H9 (cell line): ENCODE results near the gene MAP7. TPM values are rescaled to one million over a fixed set of nuclear protein-coding genes. Genes with fewer than 3 reads are reported as not detected.

Source experiments
- DNase-seq: peaks from one replicate; pipeline ENCODE4 v3.0.0-alpha.2; 2017
- H2AFZ ChIP-seq: one replicate; pipeline ENCODE4 v1.6.1; 2013; ENCODE audit warnings: mild to moderate bottlenecking, low read length, control low read depth, moderate library complexity
- H2AK5ac ChIP-seq: 2 replicates; pipeline ENCODE4 v1.6.1; 2013; ENCODE audit warnings: low read length, control low read depth, mixed read lengths; ENCODE audit not compliant: insufficient read length
- H2BK120ac ChIP-seq: one replicate; pipeline ENCODE4 v1.6.1; 2013; ENCODE audit warnings: low read depth, mild to moderate bottlenecking, low read length, control low read depth, inconsistent platforms; ENCODE audit not compliant: poor library complexity, severe bottlenecking
- H2BK12ac ChIP-seq: 2 replicates; pipeline ENCODE4 v1.6.1; 2013; ENCODE audit warnings: low read length, control low read depth, mixed read lengths, low read depth; ENCODE audit not compliant: insufficient read length
- H2BK15ac ChIP-seq: 2 replicates; pipeline ENCODE4 v1.6.1; 2013; ENCODE audit warnings: low read depth, low read length, control low read depth
- H2BK20ac ChIP-seq: one replicate; pipeline ENCODE4 v1.6.1; 2013; ENCODE audit warnings: low read depth, mild to moderate bottlenecking, low read length, control low read depth, inconsistent platforms; ENCODE audit not compliant: poor library complexity, severe bottlenecking
- H2BK5ac ChIP-seq: 2 replicates; pipeline ENCODE4 v1.6.1; 2013; ENCODE audit warnings: low read length, control low read depth, mixed read lengths; ENCODE audit not compliant: insufficient read length
- H3K14ac ChIP-seq: 2 replicates; pipeline ENCODE4 v1.6.1; 2013; ENCODE audit warnings: low read length, control low read depth; ENCODE audit not compliant: insufficient read depth
- H3K18ac ChIP-seq: 2 replicates; pipeline ENCODE4 v1.6.1; 2013; ENCODE audit warnings: low read depth, mild to moderate bottlenecking, mixed read lengths, low read length, control low read depth; ENCODE audit not compliant: insufficient read length
- H3K23ac ChIP-seq: 2 replicates; pipeline ENCODE4 v1.6.1; 2013; ENCODE audit warnings: low read length, control low read depth, mixed read lengths, low read depth; ENCODE audit not compliant: insufficient read length
- H3K23me2 ChIP-seq: 2 replicates; pipeline ENCODE4 v1.6.1; 2013; ENCODE audit warnings: low read depth, mild to moderate bottlenecking, mixed read lengths, low read length, control low read depth; ENCODE audit not compliant: insufficient read length, poor library complexity, severe bottlenecking
- H3K27ac ChIP-seq: 2 replicates; pipeline ENCODE4 v1.5.1; 2013; ENCODE audit warnings: low read length, control low read depth, mixed read lengths, low read depth; ENCODE audit not compliant: insufficient read length
- H3K27me3 ChIP-seq: 2 replicates; pipeline ENCODE4 v1.6.1; 2013; ENCODE audit warnings: low read length, control low read depth, inconsistent platforms; ENCODE audit not compliant: insufficient read depth
- H3K4ac ChIP-seq: 2 replicates; pipeline ENCODE4 v1.6.1; 2013; ENCODE audit warnings: low read depth, mild to moderate bottlenecking, control low read depth, inconsistent platforms, low read length, moderate library complexity
- H3K4me1 ChIP-seq: 2 replicates; pipeline ENCODE4 v1.6.1; 2013; ENCODE audit warnings: low read length, control low read depth, inconsistent platforms; ENCODE audit not compliant: insufficient read depth
- H3K4me2 ChIP-seq: 2 replicates; pipeline ENCODE4 v1.6.1; 2013; ENCODE audit warnings: low read length, control low read depth, mixed read lengths; ENCODE audit not compliant: insufficient read length, insufficient read depth
- H3K56ac ChIP-seq: 2 replicates; pipeline ENCODE4 v1.6.1; 2013; ENCODE audit warnings: low read depth, mild to moderate bottlenecking, mixed read lengths, low read length, control low read depth; ENCODE audit not compliant: insufficient read length
- H3K79me1 ChIP-seq: 2 replicates; pipeline ENCODE4 v1.6.1; 2013; ENCODE audit warnings: low read depth, mild to moderate bottlenecking, moderate library complexity, low read length, control low read depth, inconsistent platforms; ENCODE audit not compliant: insufficient read depth, poor library complexity, severe bottlenecking
- H3K79me2 ChIP-seq: 2 replicates; pipeline ENCODE4 v1.6.1; 2013; ENCODE audit warnings: low read length, control low read depth, inconsistent platforms; ENCODE audit not compliant: insufficient read depth
- H3K9ac ChIP-seq: 2 replicates; pipeline ENCODE4 v1.6.1; 2013; ENCODE audit warnings: low read length, control low read depth, mixed read lengths; ENCODE audit not compliant: insufficient read length; ENCODE audit errors: extremely low read depth
- H3K9me3 ChIP-seq: one replicate; pipeline ENCODE4 v1.6.1; 2013; ENCODE audit warnings: low read depth, low read length, inconsistent platforms; ENCODE audit not compliant: control insufficient read depth
- H3T11ph ChIP-seq: one replicate; pipeline ENCODE4 v1.6.1; 2013; ENCODE audit warnings: mild to moderate bottlenecking, low read length, control low read depth, inconsistent platforms
- H4K20me1 ChIP-seq: one replicate; pipeline ENCODE4 v1.6.1; 2013; ENCODE audit not compliant: control insufficient read depth, insufficient read length, insufficient read depth
- H4K5ac ChIP-seq: 2 replicates; pipeline ENCODE4 v1.6.1; 2013; ENCODE audit warnings: low read depth, mild to moderate bottlenecking, mixed read lengths, low read length, control low read depth; ENCODE audit not compliant: insufficient read length
- H4K8ac ChIP-seq: replicated peaks from 2 replicates; pipeline ENCODE4 v1.6.1; 2013; ENCODE audit warnings: low read length, control low read depth, mixed read lengths, low read depth; ENCODE audit not compliant: insufficient read length
- H4K91ac ChIP-seq: 2 replicates; pipeline ENCODE4 v1.6.1; 2013; ENCODE audit warnings: low read depth, mild to moderate bottlenecking, moderate library complexity, mixed read lengths, low read length, control low read depth; ENCODE audit not compliant: insufficient read length
- H3K27ac Mint-ChIP-seq, 3 experiments: 2 replicates in 2 of 3; 3 replicates in 1 of 3; pipeline ENCODE4 v1.8.0; 2020 to 2021; ENCODE audit warnings: mixed read lengths in 3 of 3, mild to moderate bottlenecking in 1 of 3, moderate library complexity in 1 of 3
- H3K27me3 Mint-ChIP-seq: 2 replicates; pipeline ENCODE4 v1.8.0; 2021; ENCODE audit warnings: low read depth, mild to moderate bottlenecking, moderate library complexity, mixed read lengths
- H3K36me3 Mint-ChIP-seq, 3 experiments: 2 replicates in 2 of 3; 3 replicates in 1 of 3; pipeline ENCODE4 v1.8.0; 2020 to 2021; ENCODE audit warnings: low read depth in 3 of 3, mixed read lengths in 3 of 3; ENCODE audit not compliant: insufficient read depth in 1 of 3
- H3K4me1 Mint-ChIP-seq, 2 experiments: 2 replicates each; pipeline ENCODE4 v1.8.0; 2020; ENCODE audit warnings: mixed read lengths in 2 of 2
- H3K4me3 Mint-ChIP-seq, 2 experiments: 2 replicates in 1 of 2; 3 replicates in 1 of 2; pipeline ENCODE4 v1.8.0; 2020 to 2021; ENCODE audit warnings: mild to moderate bottlenecking in 2 of 2, mixed read lengths in 2 of 2, moderate library complexity in 1 of 2
- H3K9me3 Mint-ChIP-seq, 2 experiments: 2 replicates in 1 of 2; 3 replicates in 1 of 2; pipeline ENCODE4 v1.8.0; 2020; ENCODE audit warnings: mild to moderate bottlenecking in 2 of 2, mixed read lengths in 2 of 2, moderate library complexity in 1 of 2
- WGBS: extraction: QIAGEN DNeasy Blood & Tissue Kit; methylation state at CpG from one replicate; pipeline ENCODE4 v1.1.7; 2013; ENCODE audit warnings: missing lambda C conversion rate, low lambda C conversion rate, mixed read lengths; ENCODE audit not compliant: insufficient read length; ENCODE audit errors: extremely low coverage; 5-methylcytosine and 5-hydroxymethylcytosine counted together
- total RNA-seq: library from RNA; stranded (reverse); gene quantifications from 2 replicates; pipeline ENCODE4 v1.2.1, GENCODE V29; 2021
- TF ChIP-seq, protein P1 (sequence below): fragments of 200-600 bp; sonication (generic); conservative IDR thresholded peaks from 3 replicates; pipeline ENCODE4 v1.8.0; 2021; ENCODE audit warnings: antibody characterized with exemption, mild to moderate bottlenecking

The MAP7 gene
- total RNA-seq, 1 experiment from 2014 or later, result 51.1 TPM

DNA sequence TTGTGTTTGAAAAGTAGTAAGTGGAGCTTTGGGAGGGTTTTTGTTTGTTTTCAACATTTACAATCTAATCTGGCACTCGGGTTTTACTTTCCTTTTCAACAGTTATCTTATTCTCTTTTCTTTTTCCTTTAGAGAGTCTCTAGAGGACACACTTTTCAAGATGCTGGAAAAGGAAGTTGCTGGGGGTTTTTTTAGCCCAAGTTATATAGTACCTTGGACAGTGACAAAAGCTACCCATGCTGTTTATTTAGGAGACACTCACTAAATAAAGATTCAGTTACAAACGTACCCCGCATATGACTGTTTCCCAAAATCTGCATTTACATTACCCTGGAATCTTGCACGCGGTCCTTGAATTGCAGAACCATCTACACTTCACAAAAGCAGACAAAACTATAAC is 78.8 kb downstream of the MAP7 start:
- Histone ChIP-seq H3K18ac (no peak overlapping the region), H3K23me2 (no peaks in the 10 kb centered on the region), H2BK15ac (no peak overlapping the region), H3K56ac (no peak overlapping the region), H4K5ac (no peak overlapping the region), H4K20me1 (no peaks in the 10 kb centered on the region), H2BK20ac (no peak overlapping the region), H3K79me2 (no peaks in the 10 kb centered on the region), H3K4me1 (peaks cover 6% of the 10 kb centered on the region; the same call in 1 of the 2 replicates), H3K9ac (no peak overlapping the region), H3K27ac (no peak overlapping the region), H2AFZ (no peak overlapping the region), H2BK12ac (no peak overlapping the region), H3K79me1 (no peaks in the 10 kb centered on the region), H4K8ac (no peak overlapping the region), H3K9me3 (no peaks in the 10 kb centered on the region), H3T11ph (no peak overlapping the region), H2AK5ac (no peak overlapping the region), H4K91ac (no peak overlapping the region), H3K14ac (no peak overlapping the region), H3K4me2 (no peak overlapping the region), H3K4ac (no peak overlapping the region), H2BK5ac (no peak overlapping the region), H3K23ac (no peak overlapping the region), H3K27me3 (no peaks in the 10 kb centered on the region), H2BK120ac (no peak overlapping the region)
- H3K9me3 Mint-ChIP-seq, result no peaks in the 10 kb centered on the region
- no peaks in the 10 kb centered on the region for H3K36me3 Mint-ChIP-seq
- TF ChIP-seq, protein P1, sequence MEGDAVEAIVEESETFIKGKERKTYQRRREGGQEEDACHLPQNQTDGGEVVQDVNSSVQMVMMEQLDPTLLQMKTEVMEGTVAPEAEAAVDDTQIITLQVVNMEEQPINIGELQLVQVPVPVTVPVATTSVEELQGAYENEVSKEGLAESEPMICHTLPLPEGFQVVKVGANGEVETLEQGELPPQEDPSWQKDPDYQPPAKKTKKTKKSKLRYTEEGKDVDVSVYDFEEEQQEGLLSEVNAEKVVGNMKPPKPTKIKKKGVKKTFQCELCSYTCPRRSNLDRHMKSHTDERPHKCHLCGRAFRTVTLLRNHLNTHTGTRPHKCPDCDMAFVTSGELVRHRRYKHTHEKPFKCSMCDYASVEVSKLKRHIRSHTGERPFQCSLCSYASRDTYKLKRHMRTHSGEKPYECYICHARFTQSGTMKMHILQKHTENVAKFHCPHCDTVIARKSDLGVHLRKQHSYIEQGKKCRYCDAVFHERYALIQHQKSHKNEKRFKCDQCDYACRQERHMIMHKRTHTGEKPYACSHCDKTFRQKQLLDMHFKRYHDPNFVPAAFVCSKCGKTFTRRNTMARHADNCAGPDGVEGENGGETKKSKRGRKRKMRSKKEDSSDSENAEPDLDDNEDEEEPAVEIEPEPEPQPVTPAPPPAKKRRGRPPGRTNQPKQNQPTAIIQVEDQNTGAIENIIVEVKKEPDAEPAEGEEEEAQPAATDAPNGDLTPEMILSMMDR, result no peak
- H3K27me3 Mint-ChIP-seq, result no peaks in the 10 kb centered on the region
- H3K4me3 Mint-ChIP-seq, result no peak overlapping the region
- peaks cover 40 to 55% of the 10 kb centered on the region in 2 experiments for H3K4me1 Mint-ChIP-seq
- H3K27ac Mint-ChIP-seq, result peak overlapping the region in 1 of 3 experiments; percentile 82; a peak in 2 of 7 replicates
- no CpG with 5 or more reads among the region's 5 CpGs for WGBS
- no peak for DNase-seq
